LNCAP (cell line): ENCODE measurements around the gene ITCH.
A peak's percentile ranks its signal among the peaks of the same experiment; 100 is the strongest.

Experiments
- TF ChIP-seq, protein P1 (sequence below): fragments of 450-650 bp; IDR thresholded peaks from 2 replicates; pipeline ENCODE4 v1.5.1; 2017; ENCODE audit warnings: mild to moderate bottlenecking

ITCH gene

DNA sequence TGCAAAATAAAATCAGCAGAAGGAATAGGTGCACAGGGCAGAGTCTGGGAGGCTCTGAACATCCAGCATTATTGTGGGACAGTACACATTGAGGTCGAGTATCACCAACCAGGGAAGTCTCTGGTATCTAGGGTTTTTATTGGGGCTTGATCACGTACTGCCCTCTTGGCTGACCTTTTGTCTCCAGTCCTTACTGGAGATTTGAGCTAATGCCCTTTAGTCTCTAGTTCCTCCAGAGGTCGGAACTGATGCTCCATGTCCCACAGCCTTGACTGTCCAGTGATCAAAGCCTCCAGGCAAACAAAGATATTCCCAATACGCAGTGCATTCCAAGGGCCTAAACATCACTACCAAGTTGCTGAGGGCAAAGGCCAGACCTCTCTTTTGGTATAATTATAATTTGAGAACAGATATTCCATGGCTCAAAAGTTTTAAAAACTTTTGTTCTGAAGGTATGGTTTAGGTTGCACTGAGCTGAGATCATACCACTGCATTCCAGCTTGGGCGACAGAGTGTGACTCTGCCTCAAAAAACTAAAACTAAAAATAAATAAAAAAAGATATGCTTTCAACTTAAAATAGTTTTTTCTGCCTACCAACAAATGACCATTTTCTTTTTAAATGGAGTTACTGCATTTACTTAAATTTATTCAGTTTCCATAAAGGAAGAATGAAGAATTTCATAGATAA lies 96.3 kb downstream of the ITCH start:
- TF ChIP-seq, protein P1, sequence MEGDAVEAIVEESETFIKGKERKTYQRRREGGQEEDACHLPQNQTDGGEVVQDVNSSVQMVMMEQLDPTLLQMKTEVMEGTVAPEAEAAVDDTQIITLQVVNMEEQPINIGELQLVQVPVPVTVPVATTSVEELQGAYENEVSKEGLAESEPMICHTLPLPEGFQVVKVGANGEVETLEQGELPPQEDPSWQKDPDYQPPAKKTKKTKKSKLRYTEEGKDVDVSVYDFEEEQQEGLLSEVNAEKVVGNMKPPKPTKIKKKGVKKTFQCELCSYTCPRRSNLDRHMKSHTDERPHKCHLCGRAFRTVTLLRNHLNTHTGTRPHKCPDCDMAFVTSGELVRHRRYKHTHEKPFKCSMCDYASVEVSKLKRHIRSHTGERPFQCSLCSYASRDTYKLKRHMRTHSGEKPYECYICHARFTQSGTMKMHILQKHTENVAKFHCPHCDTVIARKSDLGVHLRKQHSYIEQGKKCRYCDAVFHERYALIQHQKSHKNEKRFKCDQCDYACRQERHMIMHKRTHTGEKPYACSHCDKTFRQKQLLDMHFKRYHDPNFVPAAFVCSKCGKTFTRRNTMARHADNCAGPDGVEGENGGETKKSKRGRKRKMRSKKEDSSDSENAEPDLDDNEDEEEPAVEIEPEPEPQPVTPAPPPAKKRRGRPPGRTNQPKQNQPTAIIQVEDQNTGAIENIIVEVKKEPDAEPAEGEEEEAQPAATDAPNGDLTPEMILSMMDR, result no peak

DNA sequence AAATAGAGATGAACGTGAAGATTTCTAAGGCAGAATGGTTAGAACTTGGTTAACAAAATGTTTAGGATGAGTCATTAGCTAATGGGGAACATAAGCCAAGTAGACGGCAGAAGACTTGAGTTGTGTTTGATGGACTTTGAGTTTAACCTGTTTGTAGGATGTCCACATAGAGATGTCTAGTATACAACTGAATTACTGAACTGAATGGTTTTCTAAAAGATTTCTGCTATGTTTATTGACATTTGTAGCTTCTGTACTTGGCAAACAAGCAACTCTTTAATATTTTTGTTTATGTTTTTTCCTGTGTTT lies 98.7 kb downstream of the ITCH start:
- TF ChIP-seq, protein P1, result no peak

DNA sequence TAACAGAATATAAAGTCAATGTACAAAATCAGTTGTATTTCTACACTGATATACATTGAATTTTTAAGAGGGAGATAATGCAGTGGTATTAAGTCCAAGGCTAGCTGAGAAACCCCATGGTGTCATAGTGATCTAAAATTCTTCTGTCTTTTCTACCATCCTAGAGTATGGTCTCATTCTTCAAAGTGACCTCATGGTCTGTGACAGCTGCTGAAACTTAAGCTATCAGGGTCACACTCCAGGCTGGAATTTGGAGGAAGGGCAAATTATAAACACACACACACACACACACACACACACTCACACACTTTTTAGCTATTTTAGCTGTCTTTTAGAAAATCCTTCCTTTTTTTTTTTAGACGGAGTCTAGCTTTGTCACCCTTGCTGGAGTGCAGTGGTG lies 105.9 kb downstream of the ITCH start:
- TF ChIP-seq, protein P1, result no peak

DNA sequence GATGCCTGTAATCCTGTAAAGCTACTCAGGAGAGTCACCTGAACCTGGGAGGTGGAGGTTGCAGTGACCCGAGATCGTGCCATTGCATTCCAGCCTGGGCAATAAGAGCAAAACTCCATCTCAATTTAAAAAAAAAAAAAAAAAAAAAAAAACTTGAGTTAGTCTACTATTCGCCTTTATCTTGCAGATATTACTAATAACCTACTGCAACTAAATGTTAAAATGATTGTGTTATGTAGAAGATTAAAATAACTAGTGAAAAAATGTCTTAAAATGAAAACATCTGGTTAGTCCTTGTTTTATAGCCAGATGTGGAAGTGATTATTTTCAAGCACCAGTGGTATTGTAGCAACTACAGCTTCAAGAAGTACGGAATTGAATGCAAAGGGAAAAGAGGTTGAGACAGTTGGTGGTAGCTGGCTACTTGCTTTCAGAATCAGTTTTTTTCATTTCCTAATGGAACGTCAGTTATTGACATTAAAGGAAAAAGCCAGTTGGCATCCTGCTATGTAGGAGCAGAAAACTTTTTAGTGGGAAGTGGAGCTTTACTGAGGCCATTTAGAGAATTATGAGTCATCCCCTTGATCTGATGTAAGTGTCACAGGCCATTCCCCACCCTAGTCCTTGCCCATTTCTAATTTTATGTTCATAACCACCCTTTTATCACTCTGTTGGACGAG lies 109.3 kb downstream of the ITCH start:
- TF ChIP-seq, protein P1, result no peak

DNA sequence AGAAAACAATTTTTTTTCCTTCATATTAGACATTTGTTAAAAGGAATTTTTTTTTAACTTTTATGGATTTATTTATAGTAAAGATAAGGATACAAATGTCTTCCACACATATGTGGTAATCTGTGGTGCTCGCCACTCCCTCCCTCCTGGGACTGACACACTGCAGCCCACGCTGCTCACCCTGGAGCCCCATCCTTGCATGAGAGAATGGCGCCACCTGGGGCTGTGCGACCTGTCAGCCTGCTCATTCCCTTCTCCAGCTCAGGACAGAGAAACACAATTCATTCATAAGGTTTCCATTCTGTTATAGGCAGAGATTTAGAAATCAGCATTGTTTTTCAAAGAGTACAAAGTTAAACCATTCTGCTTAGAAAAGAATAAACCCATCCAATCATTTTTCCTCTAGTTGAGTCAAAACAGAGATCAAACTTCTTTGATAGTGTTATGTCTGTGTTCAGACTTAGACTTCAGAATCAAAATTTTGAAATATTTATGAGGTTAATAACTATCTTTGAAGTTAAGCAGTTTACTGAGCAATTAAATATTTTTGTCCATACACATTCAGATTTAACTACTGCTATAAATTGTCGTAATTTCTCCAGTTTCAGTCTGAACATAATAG lies 110.3 kb downstream of the ITCH start:
- TF ChIP-seq, protein P1, result peak; percentile 58

DNA sequence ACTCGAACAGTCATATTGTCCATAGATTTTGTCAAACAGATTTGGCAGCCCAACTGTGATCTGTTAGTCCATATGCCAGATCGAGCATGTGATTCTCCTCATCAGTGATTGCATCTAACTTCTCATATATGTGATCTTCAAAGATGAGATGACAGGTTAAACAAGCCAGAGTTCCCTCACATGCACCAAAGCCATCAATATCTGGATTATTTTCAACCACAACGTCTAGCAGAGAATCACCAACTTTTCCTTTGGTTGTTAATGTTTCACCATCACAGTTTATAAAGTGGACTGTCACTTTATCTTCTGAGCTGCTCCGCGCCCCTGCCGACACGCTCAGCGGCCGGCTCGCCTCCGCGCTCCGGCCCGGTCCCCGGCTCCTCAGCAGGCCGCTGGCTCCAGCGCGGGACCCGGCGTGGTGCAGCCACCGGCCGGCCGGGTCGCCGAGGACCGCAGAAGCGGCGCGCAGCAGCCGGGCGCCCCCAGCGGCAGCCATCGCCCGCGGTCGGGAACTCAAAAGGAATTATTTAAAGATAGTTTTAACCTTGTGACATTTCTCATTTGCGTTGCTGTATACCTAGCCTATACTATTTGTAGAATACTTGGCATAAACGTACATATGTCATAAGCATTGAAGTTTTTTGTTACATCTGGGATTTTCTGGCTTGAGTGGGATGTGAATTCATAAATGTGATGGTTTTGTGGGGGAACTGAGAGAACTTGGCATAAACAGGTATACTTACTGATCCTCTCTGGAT lies 113.1 kb downstream of the ITCH start:
- TF ChIP-seq, protein P1, result no peak

DNA sequence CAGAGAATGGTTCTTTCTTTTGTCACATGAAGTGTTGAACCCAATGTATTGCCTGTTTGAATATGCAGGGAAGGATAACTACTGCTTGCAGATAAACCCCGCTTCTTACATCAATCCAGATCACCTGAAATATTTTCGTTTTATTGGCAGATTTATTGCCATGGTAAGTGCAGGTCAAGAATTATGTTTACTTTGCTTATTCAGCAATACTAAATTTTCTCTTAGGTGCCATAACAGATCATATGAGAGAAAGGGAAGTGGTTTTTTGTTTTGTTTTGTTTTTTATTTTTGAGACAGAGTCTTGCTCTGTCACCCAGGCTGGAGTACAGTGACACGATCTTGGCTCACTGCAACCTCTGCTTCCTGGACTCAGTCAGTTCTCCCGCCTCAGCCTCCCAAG lies 116.6 kb downstream of the ITCH start:
- TF ChIP-seq, protein P1, result no peak
